ENCODE measurements around the gene KCNMB1.

DNA sequence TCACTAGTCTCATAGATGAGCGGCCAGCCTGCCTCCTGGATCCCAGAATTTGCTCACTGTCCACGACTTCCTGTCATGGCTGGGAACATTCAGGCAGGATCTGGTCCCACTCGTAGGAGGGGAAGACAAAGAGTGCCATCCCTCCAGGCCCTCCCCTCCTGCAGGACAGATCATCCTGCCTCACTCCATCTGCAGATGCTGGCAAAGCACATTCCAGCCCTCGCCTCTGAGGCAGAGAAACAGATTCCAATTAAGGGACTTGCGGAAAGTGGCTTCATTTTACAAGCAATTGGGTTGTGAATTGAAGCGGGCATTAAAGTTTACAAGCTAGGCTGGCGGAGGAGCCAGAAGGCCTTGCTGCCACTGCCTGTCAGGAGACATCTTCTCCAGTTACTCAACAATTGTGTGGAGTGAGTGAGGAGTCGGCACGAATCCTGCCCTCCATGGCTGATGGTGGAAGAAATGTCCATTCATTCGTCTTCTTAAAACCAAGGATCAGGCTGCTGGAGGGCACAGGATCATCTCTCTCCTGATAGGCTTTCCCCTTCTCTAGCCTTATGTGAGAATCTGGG lies 41.8 kb upstream of the KCNMB1 start:
- TF ChIP-seq, protein P1, sequence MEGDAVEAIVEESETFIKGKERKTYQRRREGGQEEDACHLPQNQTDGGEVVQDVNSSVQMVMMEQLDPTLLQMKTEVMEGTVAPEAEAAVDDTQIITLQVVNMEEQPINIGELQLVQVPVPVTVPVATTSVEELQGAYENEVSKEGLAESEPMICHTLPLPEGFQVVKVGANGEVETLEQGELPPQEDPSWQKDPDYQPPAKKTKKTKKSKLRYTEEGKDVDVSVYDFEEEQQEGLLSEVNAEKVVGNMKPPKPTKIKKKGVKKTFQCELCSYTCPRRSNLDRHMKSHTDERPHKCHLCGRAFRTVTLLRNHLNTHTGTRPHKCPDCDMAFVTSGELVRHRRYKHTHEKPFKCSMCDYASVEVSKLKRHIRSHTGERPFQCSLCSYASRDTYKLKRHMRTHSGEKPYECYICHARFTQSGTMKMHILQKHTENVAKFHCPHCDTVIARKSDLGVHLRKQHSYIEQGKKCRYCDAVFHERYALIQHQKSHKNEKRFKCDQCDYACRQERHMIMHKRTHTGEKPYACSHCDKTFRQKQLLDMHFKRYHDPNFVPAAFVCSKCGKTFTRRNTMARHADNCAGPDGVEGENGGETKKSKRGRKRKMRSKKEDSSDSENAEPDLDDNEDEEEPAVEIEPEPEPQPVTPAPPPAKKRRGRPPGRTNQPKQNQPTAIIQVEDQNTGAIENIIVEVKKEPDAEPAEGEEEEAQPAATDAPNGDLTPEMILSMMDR (IDR thresholded peaks at IDR 0.05; ENCODE audit: poor library complexity, severe bottlenecking): no peak
- TF ChIP-seq, protein P2, sequence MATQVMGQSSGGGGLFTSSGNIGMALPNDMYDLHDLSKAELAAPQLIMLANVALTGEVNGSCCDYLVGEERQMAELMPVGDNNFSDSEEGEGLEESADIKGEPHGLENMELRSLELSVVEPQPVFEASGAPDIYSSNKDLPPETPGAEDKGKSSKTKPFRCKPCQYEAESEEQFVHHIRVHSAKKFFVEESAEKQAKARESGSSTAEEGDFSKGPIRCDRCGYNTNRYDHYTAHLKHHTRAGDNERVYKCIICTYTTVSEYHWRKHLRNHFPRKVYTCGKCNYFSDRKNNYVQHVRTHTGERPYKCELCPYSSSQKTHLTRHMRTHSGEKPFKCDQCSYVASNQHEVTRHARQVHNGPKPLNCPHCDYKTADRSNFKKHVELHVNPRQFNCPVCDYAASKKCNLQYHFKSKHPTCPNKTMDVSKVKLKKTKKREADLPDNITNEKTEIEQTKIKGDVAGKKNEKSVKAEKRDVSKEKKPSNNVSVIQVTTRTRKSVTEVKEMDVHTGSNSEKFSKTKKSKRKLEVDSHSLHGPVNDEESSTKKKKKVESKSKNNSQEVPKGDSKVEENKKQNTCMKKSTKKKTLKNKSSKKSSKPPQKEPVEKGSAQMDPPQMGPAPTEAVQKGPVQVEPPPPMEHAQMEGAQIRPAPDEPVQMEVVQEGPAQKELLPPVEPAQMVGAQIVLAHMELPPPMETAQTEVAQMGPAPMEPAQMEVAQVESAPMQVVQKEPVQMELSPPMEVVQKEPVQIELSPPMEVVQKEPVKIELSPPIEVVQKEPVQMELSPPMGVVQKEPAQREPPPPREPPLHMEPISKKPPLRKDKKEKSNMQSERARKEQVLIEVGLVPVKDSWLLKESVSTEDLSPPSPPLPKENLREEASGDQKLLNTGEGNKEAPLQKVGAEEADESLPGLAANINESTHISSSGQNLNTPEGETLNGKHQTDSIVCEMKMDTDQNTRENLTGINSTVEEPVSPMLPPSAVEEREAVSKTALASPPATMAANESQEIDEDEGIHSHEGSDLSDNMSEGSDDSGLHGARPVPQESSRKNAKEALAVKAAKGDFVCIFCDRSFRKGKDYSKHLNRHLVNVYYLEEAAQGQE (IDR thresholded peaks at IDR 0.05; ENCODE audit: borderline replicate concordance): no peak
- TF ChIP-seq POLR2AphosphoS5 (IDR thresholded peaks at IDR 0.05): no peak
